BE2C (cell line): ENCODE data around the gene PSME3IP1.
A peak's percentile ranks its signal among the peaks of the same experiment; 100 is the strongest.
"Not testable (repeated sequence)": the region's sequence is repeated elsewhere in the genome, so short reads cannot be mapped to it uniquely, and the experiment has no call there.

ENCODE experiments used
- DNase-seq: peaks from one replicate; pipeline ENCODE4 v3.0.0-alpha.2; 2020
- H3K27me3 ChIP-seq: fragments of 250-450 bp; sonication (Bioruptor Pico); 2 replicates; pipeline ENCODE4 v1.5.1; 2020; ENCODE audit warnings: mild to moderate bottlenecking
- H3K36me3 ChIP-seq: fragments of 250-450 bp; sonication (Bioruptor Pico); 2 replicates; pipeline ENCODE4 v1.5.1; 2020; ENCODE audit warnings: mild to moderate bottlenecking
- H3K4me1 ChIP-seq: fragments of 250-450 bp; sonication (Bioruptor Pico); 2 replicates; pipeline ENCODE4 v1.5.1; 2020
- H3K4me3 ChIP-seq: 2 replicates; pipeline ENCODE4 v1.5.1; 2011; ENCODE audit warnings: low read depth, low read length
- H3K9me3 ChIP-seq: fragments of 250-450 bp; sonication (Bioruptor Pico); 2 replicates; pipeline ENCODE4 v1.5.1; 2020
- CTCF ChIP-seq: IDR thresholded peaks from 2 replicates; pipeline ENCODE4 v1.5.1; 2012; ENCODE audit warnings: mild to moderate bottlenecking, low read depth, low read length

PSME3IP1 gene

GRCh38 chr16:57202095-57202886, 16.5 kb upstream of the PSME3IP1 start:
- H3K36me3 ChIP-seq = peaks cover 33% of the 10 kb centered on the region
- H3K9me3 ChIP-seq = no peaks in the 10 kb centered on the region; the same call in 1 of the 2 replicates
- DNase-seq = no peak
- H3K4me3 ChIP-seq = no peak overlapping the region
- peaks cover 5% of the 10 kb centered on the region for H3K4me1 ChIP-seq
- no peak for TF ChIP-seq CTCF
- H3K27me3 ChIP-seq = no peaks in the 10 kb centered on the region

- Histone ChIP-seq H3K36me3 (peaks cover 22% of the 10 kb centered on the region), H3K4me1 (peaks cover 13% of the 10 kb centered on the region)
- not testable (repeated sequence) for H3K4me3 ChIP-seq, DNase-seq, H3K9me3 ChIP-seq, H3K27me3 ChIP-seq
These were observed 15.1 kb upstream of the PSME3IP1 start for GRCh38 chr16:57200926-57201325.

GRCh38 chr16:57200321-57200720, 14.5 kb upstream of the PSME3IP1 start:
- H3K4me3 ChIP-seq, DNase-seq, H3K27me3 ChIP-seq, H3K9me3 ChIP-seq: not testable (repeated sequence)
- Histone ChIP-seq H3K36me3 (peaks cover 16% of the 10 kb centered on the region), H3K4me1 (peaks cover 13% of the 10 kb centered on the region)

- Histone ChIP-seq H3K36me3 (peaks cover 5% of the 10 kb centered on the region; the same call in 1 of the 2 replicates), H3K27me3 (no peaks in the 10 kb centered on the region), H3K9me3 (no peaks in the 10 kb centered on the region; the same call in 1 of the 2 replicates), H3K4me1 (peaks cover 13% of the 10 kb centered on the region), H3K4me3 (peak overlapping the region; percentile 8; the same call in 1 of the 2 replicates)
- no peak for TF ChIP-seq CTCF
- DNase-seq = peak; percentile 41
These were observed 10.9 kb upstream of the PSME3IP1 start for GRCh38 chr16:57196753-57197152.

- Histone ChIP-seq H3K27me3 (no peaks in the 10 kb centered on the region), H3K36me3 (peaks cover 5% of the 10 kb centered on the region; the same call in 1 of the 2 replicates), H3K4me3 (no peak overlapping the region), H3K4me1 (peaks cover 13% of the 10 kb centered on the region), H3K9me3 (no peaks in the 10 kb centered on the region; the same call in 1 of the 2 replicates)
- no peak for DNase-seq
- no peak for TF ChIP-seq CTCF
These were observed 10.4 kb upstream of the PSME3IP1 start for GRCh38 chr16:57196286-57196685.

- Histone ChIP-seq H3K4me3 (no peak overlapping the region), H3K36me3 (peaks cover 5% of the 10 kb centered on the region; the same call in 1 of the 2 replicates), H3K27me3 (no peaks in the 10 kb centered on the region), H3K9me3 (no peaks in the 10 kb centered on the region; the same call in 1 of the 2 replicates), H3K4me1 (peaks cover 13% of the 10 kb centered on the region)
- no peak for DNase-seq
- TF ChIP-seq CTCF = no peak
These were observed 8.7 kb upstream of the PSME3IP1 start for GRCh38 chr16:57194512-57194911.

- Histone ChIP-seq H3K4me1 (peaks cover 13% of the 10 kb centered on the region), H3K36me3 (no peaks in the 10 kb centered on the region), H3K27me3 (no peaks in the 10 kb centered on the region), H3K4me3 (no peak overlapping the region), H3K9me3 (no peaks in the 10 kb centered on the region)
- DNase-seq = no peak
- no peak for TF ChIP-seq CTCF
These were observed 7.1 kb upstream of the PSME3IP1 start for GRCh38 chr16:57192720-57193486.
